Epithelial cell of proximal tubule (primary cell): ENCODE results near the gene ZFYVE28. TPM values are rescaled to one million over a fixed set of nuclear protein-coding genes. Genes with fewer than 3 reads are reported as not detected.

ENCODE experiments used
- DNase-seq: peaks from one replicate; pipeline ENCODE4 v3.0.0-alpha.2; 2011; ENCODE audit warnings: low read depth
- H3K4me3 ChIP-seq: 2 replicates; pipeline ENCODE4 v1.5.1; 2011; ENCODE audit warnings: low read depth, mild to moderate bottlenecking, low read length
- total RNA-seq: library from RNA; depleted of rRNA; stranded (reverse); fragments of >200 nt; gene quantifications from 2 replicates; pipeline ENCODE4 v1.2.3, GENCODE V29; 2015
- TF ChIP-seq, protein P1 (sequence below): conservative IDR thresholded peaks from 2 replicates; pipeline ENCODE4 v1.5.1; 2012; ENCODE audit warnings: low read depth, mild to moderate bottlenecking, low read length

ZFYVE28 gene
- total RNA-seq, 1 donor from 2014 or later: 0.58 TPM

GRCh38 chr4:2459589-2460349, 41.3 kb upstream of the ZFYVE28 start:
- H3K4me3 ChIP-seq: no peak overlapping the region
- TF ChIP-seq, protein P1, sequence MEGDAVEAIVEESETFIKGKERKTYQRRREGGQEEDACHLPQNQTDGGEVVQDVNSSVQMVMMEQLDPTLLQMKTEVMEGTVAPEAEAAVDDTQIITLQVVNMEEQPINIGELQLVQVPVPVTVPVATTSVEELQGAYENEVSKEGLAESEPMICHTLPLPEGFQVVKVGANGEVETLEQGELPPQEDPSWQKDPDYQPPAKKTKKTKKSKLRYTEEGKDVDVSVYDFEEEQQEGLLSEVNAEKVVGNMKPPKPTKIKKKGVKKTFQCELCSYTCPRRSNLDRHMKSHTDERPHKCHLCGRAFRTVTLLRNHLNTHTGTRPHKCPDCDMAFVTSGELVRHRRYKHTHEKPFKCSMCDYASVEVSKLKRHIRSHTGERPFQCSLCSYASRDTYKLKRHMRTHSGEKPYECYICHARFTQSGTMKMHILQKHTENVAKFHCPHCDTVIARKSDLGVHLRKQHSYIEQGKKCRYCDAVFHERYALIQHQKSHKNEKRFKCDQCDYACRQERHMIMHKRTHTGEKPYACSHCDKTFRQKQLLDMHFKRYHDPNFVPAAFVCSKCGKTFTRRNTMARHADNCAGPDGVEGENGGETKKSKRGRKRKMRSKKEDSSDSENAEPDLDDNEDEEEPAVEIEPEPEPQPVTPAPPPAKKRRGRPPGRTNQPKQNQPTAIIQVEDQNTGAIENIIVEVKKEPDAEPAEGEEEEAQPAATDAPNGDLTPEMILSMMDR: no peak
- no peak for DNase-seq

DNA sequence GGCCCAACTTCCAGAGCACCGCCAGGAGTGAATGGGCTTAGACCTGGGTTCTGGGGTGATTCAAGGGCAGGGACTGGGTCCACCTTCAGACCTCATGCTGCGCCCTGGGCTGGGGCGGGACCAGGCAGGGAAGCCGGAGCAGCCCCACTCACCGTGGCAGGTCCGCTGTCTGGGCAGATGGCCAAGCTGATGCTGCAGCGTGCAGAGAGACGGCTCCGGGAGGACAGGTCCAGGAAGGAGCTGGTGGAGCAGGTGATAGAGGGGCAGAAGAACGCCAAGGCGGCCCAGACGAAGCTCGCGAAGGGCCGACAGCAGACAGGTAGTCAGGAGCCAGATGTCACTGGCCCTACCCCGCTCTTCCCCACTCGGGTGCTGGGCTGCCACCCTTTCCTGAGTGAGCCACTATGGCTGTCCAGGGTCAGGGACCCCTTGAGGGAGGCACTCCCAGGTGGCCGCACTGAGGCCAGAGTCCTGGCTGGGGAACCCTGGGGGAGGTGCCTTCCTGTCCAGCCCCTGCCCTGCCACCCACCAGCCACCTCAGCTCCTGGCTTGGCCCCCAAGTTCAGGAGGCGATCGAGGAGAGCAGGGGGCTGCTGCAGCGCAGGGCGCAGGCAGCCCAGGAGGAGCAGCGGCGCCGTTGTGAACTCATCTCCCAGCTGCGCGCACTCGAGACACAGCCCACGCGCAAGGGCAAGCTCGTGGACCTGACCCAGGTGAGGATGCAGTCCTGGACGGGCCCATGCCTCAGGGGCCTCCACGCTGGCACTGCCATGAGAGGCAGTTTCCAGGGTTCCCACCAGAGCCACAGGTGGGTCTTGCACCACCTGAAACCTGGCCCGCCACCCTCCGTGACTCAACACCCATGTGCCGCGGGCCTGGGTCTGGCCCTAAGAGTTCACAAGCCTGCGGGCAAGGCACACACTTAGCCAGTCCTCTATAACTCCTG, 40.4 kb upstream of the ZFYVE28 start:
- TF ChIP-seq, protein P1: no peak
- no peak overlapping the region for H3K4me3 ChIP-seq
- no peak for DNase-seq

DNA sequence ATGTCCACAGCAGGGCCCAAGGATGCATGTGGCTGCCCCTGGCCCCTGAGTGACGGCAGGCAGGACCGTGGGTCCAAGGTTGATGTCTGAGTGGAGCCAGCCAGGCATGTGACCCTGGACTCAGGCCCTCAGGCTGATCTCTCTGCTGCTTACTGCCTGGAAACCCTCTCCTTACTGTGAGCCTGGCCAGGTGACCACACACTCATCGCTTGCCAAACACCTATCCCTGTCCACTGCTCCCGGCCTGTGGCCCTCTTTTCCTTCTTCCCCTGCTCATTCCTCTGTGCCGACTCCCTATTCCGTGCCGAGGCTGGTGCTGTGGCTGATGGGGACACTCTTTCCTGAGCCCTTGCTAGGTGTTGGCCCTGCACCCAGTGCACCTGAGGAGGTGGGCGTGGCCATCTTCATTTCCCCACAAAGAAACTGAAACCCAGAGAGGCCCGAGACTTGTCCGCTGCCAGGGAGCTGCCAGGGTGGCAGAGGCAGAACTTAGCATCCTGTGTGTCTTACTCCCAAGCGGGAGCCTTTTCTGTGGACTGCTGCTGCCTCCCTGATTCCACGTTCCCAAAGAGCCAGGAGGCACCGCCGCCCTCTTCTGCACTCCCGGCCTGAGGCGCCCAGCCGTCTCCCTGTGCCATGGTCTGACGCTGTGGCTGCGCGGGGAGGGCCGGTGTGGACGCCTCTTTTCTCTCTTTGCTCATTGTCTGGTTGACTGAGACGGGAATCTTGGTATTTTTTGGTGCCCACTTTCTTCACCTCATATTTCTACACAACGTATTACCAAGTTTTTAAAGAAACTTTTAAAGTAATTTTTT, 39.2 kb upstream of the ZFYVE28 start:
- DNase-seq: no peak
- H3K4me3 ChIP-seq: no peak overlapping the region
- TF ChIP-seq, protein P1: no peak

GRCh38 chr4:2451821-2452785, 33.7 kb upstream of the ZFYVE28 start:
- no peak overlapping the region for H3K4me3 ChIP-seq
- no peak for DNase-seq
- TF ChIP-seq, protein P1: no peak

GRCh38 chr4:2451036-2451520, 32.6 kb upstream of the ZFYVE28 start:
- no peak overlapping the region for H3K4me3 ChIP-seq
- DNase-seq: no peak
- TF ChIP-seq, protein P1: no peak
